ENCODE data around the gene BDNF.
A peak's percentile ranks its signal among the peaks of the same experiment; 100 is the strongest.

Gene BDNF

DNA sequence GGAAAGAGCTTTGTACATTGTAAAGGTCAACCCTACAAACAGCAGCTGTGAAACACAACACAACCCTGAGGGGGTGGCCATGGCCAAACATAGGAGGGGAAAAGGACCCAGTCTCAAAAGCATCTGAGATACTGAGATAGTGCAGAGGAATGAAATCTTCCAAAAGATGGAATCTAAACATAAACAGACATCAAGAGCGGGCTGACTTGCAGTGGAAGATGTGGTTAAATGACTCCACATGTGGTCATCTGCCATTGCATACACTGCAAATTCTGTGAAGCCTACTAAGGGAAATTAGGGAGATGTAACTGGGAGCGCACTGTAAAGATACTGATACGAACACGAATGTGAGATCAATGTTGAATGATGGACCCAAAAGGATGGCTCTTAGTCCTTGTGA is 22.0 kb downstream of the BDNF start:
- WGBS = 87% methylated on average over 4 of the region's 4 CpGs
- Histone ChIP-seq H3K9ac (ENCODE audit: low read length) (no peak overlapping the region), H3K23ac (ENCODE audit: low read length in 2 of 2) (no peak overlapping the region)

DNA sequence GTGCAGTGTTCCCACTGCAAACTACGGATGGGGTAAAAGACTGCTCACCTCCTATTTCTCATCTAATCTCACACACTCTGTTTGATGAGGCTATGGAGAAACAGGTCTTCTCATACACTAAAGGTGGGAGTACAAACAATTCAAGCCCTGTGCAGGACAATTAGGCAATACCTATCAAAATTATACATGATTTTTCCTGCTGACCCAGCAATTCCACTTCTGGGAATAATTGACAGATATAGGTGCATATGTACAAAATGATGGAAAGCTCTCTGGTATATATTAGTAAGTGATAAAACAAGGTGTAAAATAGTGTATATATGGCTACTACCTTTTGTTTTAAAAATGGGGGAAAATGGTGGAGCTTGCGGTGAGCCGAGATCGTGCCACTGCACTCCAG is 23.1 kb downstream of the BDNF start:
- H3K36me3 ChIP-seq (ENCODE audit: control insufficient read depth in 1 of 2, insufficient read depth in 2 of 2, low read depth in 1 of 2, low read length in 2 of 2) = peaks cover 0 to 3% of the 10 kb centered on the region in 2 experiments
- no peaks in the 10 kb centered on the region for H3K27me3 ChIP-seq (ENCODE audit: control insufficient read depth in 1 of 2, insufficient read depth in 1 of 2, low read length in 2 of 2)
- H2BK120ac ChIP-seq (ENCODE audit: low read depth, low read length) = no peak overlapping the region
- H2BK12ac ChIP-seq (ENCODE audit: low read length in 2 of 2) = peak overlapping the region in 1 of 2 experiments; percentile 1
- no peak overlapping the region for H4K8ac ChIP-seq (ENCODE audit: low read length)
- no peak overlapping the region for H3K4me2 ChIP-seq (ENCODE audit: low read length, poor library complexity, severe bottlenecking)
- no peak for DNase-seq
- peaks cover 1% of the 10 kb centered on the region for H3K4me1 ChIP-seq (ENCODE audit: control insufficient read depth, insufficient read depth, low read depth, low read length)
- 70% methylated on average over 2 of the region's 4 CpGs for WGBS
- H3K9me3 ChIP-seq (ENCODE audit: control insufficient read depth, low read length) = no peaks in the 10 kb centered on the region
- no peak overlapping the region for H3K18ac ChIP-seq (ENCODE audit: low read depth in 1 of 2, low read length in 2 of 2)
- no peak overlapping the region for H3K9ac ChIP-seq (ENCODE audit: low read length)
- no peak overlapping the region for H3K4ac ChIP-seq (ENCODE audit: low read depth in 1 of 2, low read length in 2 of 2)
- no peak overlapping the region for H2AFZ ChIP-seq (ENCODE audit: low read depth, low read length)
- H2AK5ac ChIP-seq (ENCODE audit: low read length, severe bottlenecking) = no peak overlapping the region
- no peak overlapping the region for H3K27ac ChIP-seq (ENCODE audit: low read length, poor library complexity, severe bottlenecking)
- H3K79me1 ChIP-seq (replicated peaks; ENCODE audit: low read length, poor library complexity, severe bottlenecking) = peaks cover 11% of the 10 kb centered on the region
- H3K14ac ChIP-seq (ENCODE audit: low read length in 2 of 2) = no peak overlapping the region
- H3K23ac ChIP-seq (ENCODE audit: low read length in 2 of 2) = no peak overlapping the region
- H2BK5ac ChIP-seq (ENCODE audit: low read depth, low read length, poor library complexity, severe bottlenecking) = no peak overlapping the region
- H4K91ac ChIP-seq (ENCODE audit: low read length) = no peak overlapping the region
- H2BK15ac ChIP-seq (ENCODE audit: low read depth, poor library complexity, severe bottlenecking) = no peak overlapping the region
- H3K4me3 ChIP-seq (ENCODE audit: insufficient read depth in 1 of 2, low read depth in 1 of 2, low read length in 2 of 2) = no peak overlapping the region

More for the DNA sequence above, 22.0 kb downstream of the BDNF start:
- Histone ChIP-seq H2BK15ac (ENCODE audit: low read depth, poor library complexity, severe bottlenecking) (no peak overlapping the region), H3K4me3 (ENCODE audit: insufficient read depth in 1 of 2, low read depth in 1 of 2, low read length in 2 of 2) (no peak overlapping the region), H3K27ac (ENCODE audit: low read length, poor library complexity, severe bottlenecking) (no peak overlapping the region), H2BK5ac (ENCODE audit: low read depth, low read length, poor library complexity, severe bottlenecking) (no peak overlapping the region), H4K8ac (ENCODE audit: low read length) (peak overlapping the region; percentile 7), H2AFZ (ENCODE audit: low read depth, low read length) (no peak overlapping the region), H2BK120ac (ENCODE audit: low read depth, low read length) (no peak overlapping the region), H4K91ac (ENCODE audit: low read length) (no peak overlapping the region), H3K4ac (ENCODE audit: low read depth in 1 of 2, low read length in 2 of 2) (no peak overlapping the region), H2BK12ac (ENCODE audit: low read length in 2 of 2) (no peak overlapping the region), H2AK5ac (ENCODE audit: low read length, severe bottlenecking) (no peak overlapping the region), H3K9me3 (ENCODE audit: control insufficient read depth, low read length) (no peaks in the 10 kb centered on the region), H3K36me3 (ENCODE audit: control insufficient read depth in 1 of 2, insufficient read depth in 2 of 2, low read depth in 1 of 2, low read length in 2 of 2) (peaks cover 0 to 3% of the 10 kb centered on the region in 2 experiments), H3K79me1 (replicated peaks; ENCODE audit: low read length, poor library complexity, severe bottlenecking) (peaks cover 7% of the 10 kb centered on the region), H3K27me3 (ENCODE audit: control insufficient read depth in 1 of 2, insufficient read depth in 1 of 2, low read length in 2 of 2) (no peaks in the 10 kb centered on the region), H3K18ac (ENCODE audit: low read depth in 1 of 2, low read length in 2 of 2) (no peak overlapping the region), H3K4me1 (ENCODE audit: control insufficient read depth, insufficient read depth, low read depth, low read length) (peaks cover 1% of the 10 kb centered on the region), H3K14ac (ENCODE audit: low read length in 2 of 2) (no peak overlapping the region), H3K4me2 (ENCODE audit: low read length, poor library complexity, severe bottlenecking) (no peak overlapping the region)
- DNase-seq = peak; percentile 62

DNA sequence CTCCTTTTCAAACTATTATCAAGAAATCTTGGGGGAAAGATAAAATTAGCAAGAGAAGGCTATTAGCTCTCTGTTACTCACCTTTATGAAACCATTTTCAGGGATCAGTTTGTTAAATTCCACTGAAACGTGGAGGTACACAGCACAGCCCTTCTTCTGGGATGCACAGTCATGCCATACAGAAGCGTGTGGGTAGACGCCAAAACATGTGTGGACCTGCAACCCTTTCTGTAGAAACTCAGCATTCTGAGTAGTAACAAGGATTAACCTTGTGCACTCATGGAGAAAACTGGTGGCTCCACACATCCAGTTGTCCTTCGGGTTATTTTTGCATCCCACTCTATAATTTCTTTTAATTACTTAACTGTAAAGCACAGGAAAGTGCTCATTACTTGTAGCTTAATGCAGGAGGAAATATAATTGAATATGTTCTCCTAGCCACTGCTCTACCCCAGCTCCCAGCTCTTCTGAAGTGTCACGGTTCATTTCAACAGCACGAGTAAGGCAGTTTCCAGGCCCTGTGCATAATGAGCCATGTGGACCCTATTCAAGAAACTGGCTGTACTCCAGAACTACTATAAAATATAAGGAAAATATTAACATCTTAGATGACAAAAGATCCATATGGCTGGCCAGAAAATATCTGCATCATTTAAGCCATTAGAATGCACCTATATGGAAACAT is 26.1 kb downstream of the BDNF start:
- H3K27ac ChIP-seq (ENCODE audit: low read length, poor library complexity, severe bottlenecking) = no peak overlapping the region
- no peaks in the 10 kb centered on the region for H3K27me3 ChIP-seq (ENCODE audit: control insufficient read depth in 1 of 2, insufficient read depth in 1 of 2, low read length in 2 of 2)
- peaks cover 9% of the 10 kb centered on the region for H3K79me1 ChIP-seq (replicated peaks; ENCODE audit: low read length, poor library complexity, severe bottlenecking)
- H3K36me3 ChIP-seq (ENCODE audit: control insufficient read depth in 1 of 2, insufficient read depth in 2 of 2, low read depth in 1 of 2, low read length in 2 of 2) = peaks cover 0 to 3% of the 10 kb centered on the region in 2 experiments
- H2AK5ac ChIP-seq (ENCODE audit: low read length, severe bottlenecking) = no peak overlapping the region
- H3K9me3 ChIP-seq (ENCODE audit: control insufficient read depth, low read length) = no peaks in the 10 kb centered on the region
- no peak overlapping the region for H4K91ac ChIP-seq (ENCODE audit: low read length)
- H2BK120ac ChIP-seq (ENCODE audit: low read depth, low read length) = no peak overlapping the region
- H3K4ac ChIP-seq (ENCODE audit: low read depth in 1 of 2, low read length in 2 of 2) = no peak overlapping the region
- H3K9ac ChIP-seq (ENCODE audit: low read length) = no peak overlapping the region
- H3K14ac ChIP-seq (ENCODE audit: low read length in 2 of 2) = no peak overlapping the region
- no peak overlapping the region for H2BK15ac ChIP-seq (ENCODE audit: low read depth, poor library complexity, severe bottlenecking)
- no peak overlapping the region for H2BK5ac ChIP-seq (ENCODE audit: low read depth, low read length, poor library complexity, severe bottlenecking)
- no peak overlapping the region for H3K4me2 ChIP-seq (ENCODE audit: low read length, poor library complexity, severe bottlenecking)
- H2BK12ac ChIP-seq (ENCODE audit: low read length in 2 of 2) = no peak overlapping the region
- no peak overlapping the region for H3K23ac ChIP-seq (ENCODE audit: low read length in 2 of 2)
- no peak for DNase-seq
- no peak overlapping the region for H2AFZ ChIP-seq (ENCODE audit: low read depth, low read length)
- 98% methylated on average over 3 of the region's 6 CpGs for WGBS
- H4K8ac ChIP-seq (ENCODE audit: low read length) = no peak overlapping the region
- H3K18ac ChIP-seq (ENCODE audit: low read depth in 1 of 2, low read length in 2 of 2) = no peak overlapping the region
- H3K4me3 ChIP-seq (ENCODE audit: insufficient read depth in 1 of 2, low read depth in 1 of 2, low read length in 2 of 2) = no peak overlapping the region
- H3K4me1 ChIP-seq (ENCODE audit: control insufficient read depth, insufficient read depth, low read depth, low read length) = peaks cover 1% of the 10 kb centered on the region

DNA sequence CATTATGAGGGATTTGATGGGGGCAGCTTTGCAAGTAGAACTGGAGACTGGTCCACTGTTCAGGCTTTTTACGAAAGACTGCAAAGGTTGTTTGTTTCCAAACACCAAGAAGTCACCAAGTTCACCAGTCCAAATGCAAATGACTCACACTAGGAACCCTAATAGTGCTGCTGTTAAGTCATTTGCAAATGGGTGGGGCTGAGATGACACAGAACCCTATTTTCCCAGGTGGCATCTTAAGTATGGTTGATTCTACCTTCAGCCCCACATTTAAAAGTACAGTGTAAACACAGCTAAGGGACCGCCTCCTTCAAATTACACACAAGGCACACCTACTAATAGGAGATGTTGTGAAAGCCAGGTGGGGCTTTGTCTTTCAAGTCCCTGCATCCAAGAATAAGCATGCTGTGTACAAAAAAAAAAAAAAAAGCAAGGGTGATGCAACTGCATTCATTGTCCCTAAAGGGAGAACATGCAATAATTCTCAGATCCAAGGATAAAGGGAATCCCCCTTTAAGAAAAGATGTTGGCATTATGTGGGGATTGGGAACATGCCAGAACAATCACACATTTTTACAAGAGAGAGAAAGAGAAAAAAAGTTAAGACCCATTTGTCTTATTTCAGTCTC is 27.3 kb downstream of the BDNF start:
- Histone ChIP-seq H3K4me1 (ENCODE audit: control insufficient read depth, insufficient read depth, low read depth, low read length) (peaks cover 1% of the 10 kb centered on the region), H3K9ac (ENCODE audit: low read length) (no peak overlapping the region), H2BK15ac (ENCODE audit: low read depth, poor library complexity, severe bottlenecking) (no peak overlapping the region), H3K27me3 (ENCODE audit: control insufficient read depth in 1 of 2, insufficient read depth in 1 of 2, low read length in 2 of 2) (no peaks in the 10 kb centered on the region), H2BK12ac (ENCODE audit: low read length in 2 of 2) (no peak overlapping the region), H2BK5ac (ENCODE audit: low read depth, low read length, poor library complexity, severe bottlenecking) (no peak overlapping the region), H2AK5ac (ENCODE audit: low read length, severe bottlenecking) (no peak overlapping the region), H3K4me3 (ENCODE audit: insufficient read depth in 1 of 2, low read depth in 1 of 2, low read length in 2 of 2) (no peak overlapping the region), H3K23ac (ENCODE audit: low read length in 2 of 2) (no peak overlapping the region), H3K4me2 (ENCODE audit: low read length, poor library complexity, severe bottlenecking) (no peak overlapping the region), H3K4ac (ENCODE audit: low read depth in 1 of 2, low read length in 2 of 2) (no peak overlapping the region), H3K27ac (ENCODE audit: low read length, poor library complexity, severe bottlenecking) (no peak overlapping the region), H2BK120ac (ENCODE audit: low read depth, low read length) (no peak overlapping the region), H3K14ac (ENCODE audit: low read length in 2 of 2) (no peak overlapping the region), H2AFZ (ENCODE audit: low read depth, low read length) (no peak overlapping the region), H4K91ac (ENCODE audit: low read length) (no peak overlapping the region), H3K79me1 (replicated peaks; ENCODE audit: low read length, poor library complexity, severe bottlenecking) (peaks cover 7% of the 10 kb centered on the region), H3K36me3 (ENCODE audit: control insufficient read depth in 1 of 2, insufficient read depth in 2 of 2, low read depth in 1 of 2, low read length in 2 of 2) (peaks cover 0 to 3% of the 10 kb centered on the region in 2 experiments), H4K8ac (ENCODE audit: low read length) (no peak overlapping the region), H3K18ac (ENCODE audit: low read depth in 1 of 2, low read length in 2 of 2) (no peak overlapping the region), H3K9me3 (ENCODE audit: control insufficient read depth, low read length) (no peaks in the 10 kb centered on the region)
- DNase-seq = no peak
- no CpG with 5 or more reads among the region's 2 CpGs for WGBS

All from mesenchymal stem cell (in vitro differentiated cells and primary cell).